ENCODE measurements around the gene HLA-DQA2.

- TF ChIP-seq CTCF (IDR thresholded peaks at IDR 0.05) (no peak), POLR2A (IDR thresholded peaks at IDR 0.05; ENCODE audit: low read depth) (no peak), EP300 (IDR thresholded peaks at IDR 0.05) (no peak), POLR2AphosphoS5 (IDR thresholded peaks at IDR 0.05) (no peak)
Observed at GRCh38 chr6:32792901-32793435, 51.8 kb downstream of the HLA-DQA2 start.
